ENCODE data around the gene SREBF2.

SREBF2 gene

DNA sequence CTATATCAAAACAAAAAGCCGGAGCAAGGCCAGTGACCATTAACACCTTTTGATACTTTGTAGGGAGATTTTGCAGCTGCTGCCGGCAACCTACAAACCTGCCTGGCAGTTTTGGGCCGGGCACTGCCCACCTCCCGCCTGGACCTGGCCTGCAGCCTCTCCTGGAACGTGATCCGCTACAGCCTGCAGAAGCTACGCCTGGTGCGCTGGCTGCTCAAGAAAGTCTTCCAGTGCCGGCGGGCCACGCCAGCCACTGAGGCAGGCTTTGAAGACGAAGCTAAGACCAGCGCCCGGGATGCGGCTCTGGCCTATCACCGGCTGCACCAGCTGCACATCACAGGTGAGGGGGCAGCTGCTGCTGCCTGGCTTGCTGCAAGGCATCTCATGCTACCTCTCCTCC is 47.7 kb downstream of the SREBF2 start:
- DNase-seq: no peak

DNA sequence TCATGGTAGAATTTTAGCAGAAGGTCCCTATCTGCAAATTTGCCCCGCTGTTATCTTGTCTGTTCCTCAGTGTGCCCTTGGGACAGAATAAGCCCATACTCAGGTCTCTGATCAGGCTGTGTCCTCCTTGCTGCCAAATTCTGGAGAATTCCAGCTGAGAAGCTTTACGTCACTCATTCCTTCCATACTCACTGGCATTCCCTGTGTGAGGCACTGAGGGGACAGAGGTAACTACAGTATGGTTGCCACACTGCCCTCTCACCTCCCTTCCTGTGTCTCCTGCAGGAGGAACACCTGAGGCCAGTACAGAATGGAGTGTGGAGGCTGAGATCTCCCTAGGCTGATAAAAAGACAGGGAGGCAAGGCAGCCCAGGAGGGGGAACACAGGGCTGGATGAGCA is 50.5 kb downstream of the SREBF2 start:
- DNase-seq: no peak

DNA sequence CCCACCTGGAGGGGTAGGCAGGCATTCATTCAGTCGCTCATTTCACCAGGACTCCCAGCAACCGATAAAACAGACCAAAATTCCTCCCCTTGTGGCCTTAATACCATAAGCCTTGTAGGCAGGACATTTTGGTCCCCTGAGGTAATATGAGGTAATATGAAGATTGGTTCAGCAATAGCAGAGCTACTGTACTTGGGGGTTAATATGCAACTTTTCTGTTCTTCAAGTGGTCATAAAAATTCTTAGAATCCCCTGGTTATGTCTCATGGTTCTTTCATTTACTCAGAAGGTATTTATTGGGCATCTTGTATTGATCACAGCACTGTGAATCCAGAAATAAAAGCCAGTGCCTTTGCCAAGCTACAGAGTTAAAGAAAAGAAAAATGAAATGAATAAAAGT is 52.2 kb downstream of the SREBF2 start:
- DNase-seq: no peak

DNA sequence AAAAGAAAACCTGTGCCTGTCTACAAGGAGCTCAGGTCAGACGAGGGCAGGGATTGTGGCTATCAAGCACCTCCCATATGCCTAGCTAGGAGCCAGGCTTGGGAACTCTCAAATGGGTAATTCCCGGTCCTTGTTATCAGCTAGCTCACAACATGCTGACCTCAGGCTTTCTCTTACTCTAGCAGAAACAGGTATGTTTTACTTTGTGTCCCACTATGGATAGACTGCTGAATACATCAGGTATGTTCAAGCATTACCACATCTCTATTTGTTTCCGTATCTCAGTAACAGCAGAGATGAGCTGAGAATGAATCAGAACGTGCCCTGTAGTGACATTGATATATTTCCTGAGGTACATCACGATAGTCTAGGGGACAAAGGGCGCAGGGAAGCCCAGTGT is 52.6 kb downstream of the SREBF2 start:
- no peak for DNase-seq

DNA sequence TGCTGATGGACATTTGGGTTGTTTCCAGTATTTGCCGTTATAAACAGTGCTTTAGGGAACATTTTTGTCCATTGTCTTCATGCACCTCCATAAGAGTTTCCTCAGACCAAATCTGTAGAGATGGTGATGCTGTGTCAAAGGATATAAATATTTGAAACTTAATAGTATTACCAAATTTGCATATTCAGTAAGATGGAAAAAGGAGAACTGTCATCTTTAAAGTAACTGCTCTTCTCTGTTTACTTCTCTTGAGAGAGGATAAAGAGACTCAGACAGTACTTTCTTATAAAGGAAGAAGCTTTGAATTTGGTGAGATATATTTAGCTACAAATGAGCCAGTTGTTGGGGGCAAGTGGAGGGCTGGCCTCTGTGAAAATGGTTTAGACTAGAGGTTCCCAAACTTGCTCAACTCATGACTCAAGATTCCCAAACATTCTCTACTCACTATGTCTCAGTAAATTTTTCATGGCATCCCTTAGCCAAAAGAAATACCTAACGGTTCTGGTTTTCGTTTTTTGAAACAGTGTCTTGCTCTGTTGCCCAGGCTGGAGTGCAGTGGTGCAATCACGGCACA is 55.8 kb downstream of the SREBF2 start:
- no peak for DNase-seq

DNA sequence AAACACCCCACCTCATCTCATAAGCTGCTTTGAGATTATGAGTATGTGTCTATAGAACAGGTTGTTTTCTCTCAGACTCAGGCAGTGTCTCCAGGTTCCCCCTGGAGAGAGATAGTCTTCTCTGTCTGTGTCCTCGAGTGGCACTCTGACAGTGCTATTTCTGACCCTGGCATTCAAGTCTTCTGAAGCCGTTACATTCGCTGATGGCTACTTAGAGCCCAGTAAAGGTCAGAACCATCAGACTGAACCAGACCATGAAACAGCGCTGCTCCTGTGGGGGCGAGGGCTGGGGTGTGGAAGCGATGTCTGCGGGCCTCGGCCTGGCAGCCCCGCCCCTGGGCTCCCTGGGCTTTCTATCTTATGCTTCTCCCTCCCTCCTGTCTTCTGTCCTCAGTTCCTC is 58.5 kb downstream of the SREBF2 start:
- DNase-seq: no peak

DNA sequence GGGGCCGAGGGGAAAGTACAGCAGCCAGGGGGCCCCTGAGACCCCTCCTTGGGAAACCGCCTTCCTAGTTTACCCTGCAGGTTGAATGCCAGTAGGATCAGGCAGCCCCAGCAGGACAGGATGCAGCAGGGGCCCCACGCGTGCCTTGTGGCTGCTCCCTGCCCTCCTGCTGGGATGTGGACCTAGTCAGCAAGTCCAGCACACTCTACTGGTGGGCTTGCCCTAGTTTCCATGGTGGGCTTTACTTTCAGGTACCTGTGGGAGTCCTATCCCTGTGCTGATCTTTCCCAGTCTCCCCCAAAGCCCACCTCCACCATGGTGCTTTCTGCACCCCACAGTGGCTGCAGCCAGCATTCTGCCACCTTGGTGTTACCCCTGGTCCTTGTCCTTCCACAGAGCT is 59.8 kb downstream of the SREBF2 start:
- no peak for DNase-seq

DNA sequence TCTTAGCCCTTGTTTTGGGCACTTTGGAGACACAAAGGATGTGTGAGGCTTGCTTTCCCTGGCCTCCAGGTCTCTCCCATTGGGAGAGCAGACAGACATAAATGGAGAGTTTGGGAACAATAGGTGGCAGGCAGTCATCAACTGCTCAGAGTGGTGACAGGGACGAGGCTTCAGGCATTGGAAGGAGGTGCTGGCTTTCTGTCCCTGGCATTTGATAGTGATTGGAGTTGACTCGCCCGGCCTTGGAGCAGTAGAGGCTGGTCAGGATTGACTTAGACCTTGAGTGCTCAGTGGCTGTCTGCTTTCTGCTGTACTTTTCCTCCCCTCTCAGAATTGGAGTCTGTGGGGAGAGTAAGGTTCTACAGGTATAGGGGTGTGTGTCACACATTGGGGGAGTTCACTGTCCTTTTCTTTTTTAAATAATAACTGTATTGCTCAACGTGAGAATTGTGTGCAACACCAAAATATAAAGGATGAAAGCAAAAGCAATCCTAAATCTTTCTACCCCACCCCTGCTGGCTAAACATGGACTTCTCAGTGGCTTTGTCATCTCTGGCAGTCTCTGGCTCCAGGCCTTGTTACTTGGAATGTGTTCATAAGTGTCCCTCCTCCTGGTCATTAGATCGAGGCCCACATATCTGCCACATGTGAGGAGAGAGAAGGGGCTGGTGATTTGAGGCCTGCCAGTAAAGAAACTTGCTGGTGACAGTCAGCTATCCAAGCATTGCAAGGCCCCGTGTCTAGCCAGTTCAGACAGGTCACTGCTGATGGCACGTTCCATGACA is 60.9 kb downstream of the SREBF2 start:
- no peak for DNase-seq

DNA sequence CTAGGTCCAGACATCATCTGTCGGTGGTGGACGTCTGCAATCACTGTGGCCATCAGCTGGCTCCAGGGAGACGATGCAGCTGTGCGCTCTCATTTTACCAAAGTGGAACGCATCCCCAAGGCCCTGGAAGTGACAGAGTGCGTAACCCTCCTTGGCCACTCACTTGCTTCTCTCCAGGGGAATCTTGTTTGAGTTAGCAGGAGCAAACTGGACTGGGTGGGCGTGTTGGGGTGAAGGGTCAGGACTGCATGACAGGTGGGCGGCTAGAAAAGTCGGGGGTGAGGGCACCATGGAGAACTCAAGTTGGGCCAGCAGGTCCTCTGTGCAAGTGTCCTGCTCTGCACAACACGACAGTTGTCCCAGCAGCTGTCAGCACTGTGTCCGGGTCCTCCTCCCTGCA is 65.7 kb downstream of the SREBF2 start:
- DNase-seq: no peak

DNA sequence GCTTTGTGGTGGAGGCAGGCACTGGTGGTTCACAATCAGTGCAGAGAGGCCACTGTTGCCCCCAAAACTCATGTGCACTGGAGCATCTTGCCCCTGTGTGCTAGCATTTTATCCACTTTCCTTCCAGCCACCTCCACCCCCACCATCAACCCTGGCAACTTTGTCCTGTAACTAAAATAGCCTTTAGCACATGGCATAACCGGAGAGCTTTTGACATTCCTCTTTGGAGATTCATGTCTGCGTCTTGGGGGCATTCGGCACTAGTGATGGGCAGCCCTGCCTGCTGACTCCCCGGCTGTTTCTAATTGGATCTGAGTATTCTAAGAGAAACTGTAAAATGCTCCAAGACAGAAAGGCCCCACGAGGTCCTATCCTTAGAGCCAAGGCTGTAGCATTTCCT is 66.2 kb downstream of the SREBF2 start:
- DNase-seq: no peak

DNA sequence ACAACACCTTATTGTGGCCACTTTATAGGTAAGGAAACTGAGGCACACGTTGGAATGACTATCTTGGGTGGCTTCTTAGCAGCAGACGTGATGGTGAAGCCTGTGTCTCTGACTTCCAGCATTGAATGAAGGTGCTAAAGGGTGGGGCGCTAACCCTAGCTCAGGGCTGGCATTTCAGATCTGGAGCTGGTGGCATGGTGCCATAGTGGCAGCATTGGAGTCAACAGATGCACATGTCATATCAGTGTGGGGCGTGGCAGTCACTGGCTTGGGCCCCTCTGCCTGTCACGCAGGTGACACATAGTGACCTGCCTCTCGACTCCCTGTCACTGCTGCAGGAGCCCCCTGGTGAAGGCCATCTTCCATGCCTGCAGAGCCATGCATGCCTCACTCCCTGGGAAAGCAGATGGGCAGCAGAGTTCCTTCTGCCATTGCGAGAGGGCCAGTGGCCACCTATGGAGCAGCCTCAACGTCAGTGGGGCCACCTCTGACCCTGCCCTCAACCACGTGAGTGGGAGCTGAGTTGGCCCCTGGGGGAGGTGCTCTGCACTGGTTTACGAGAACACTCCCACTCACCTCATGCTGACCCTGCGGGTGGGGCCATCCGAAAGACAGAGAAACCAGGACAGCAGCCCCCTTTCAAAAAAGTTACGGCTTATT is 67.2 kb downstream of the SREBF2 start:
- no peak for DNase-seq

DNA sequence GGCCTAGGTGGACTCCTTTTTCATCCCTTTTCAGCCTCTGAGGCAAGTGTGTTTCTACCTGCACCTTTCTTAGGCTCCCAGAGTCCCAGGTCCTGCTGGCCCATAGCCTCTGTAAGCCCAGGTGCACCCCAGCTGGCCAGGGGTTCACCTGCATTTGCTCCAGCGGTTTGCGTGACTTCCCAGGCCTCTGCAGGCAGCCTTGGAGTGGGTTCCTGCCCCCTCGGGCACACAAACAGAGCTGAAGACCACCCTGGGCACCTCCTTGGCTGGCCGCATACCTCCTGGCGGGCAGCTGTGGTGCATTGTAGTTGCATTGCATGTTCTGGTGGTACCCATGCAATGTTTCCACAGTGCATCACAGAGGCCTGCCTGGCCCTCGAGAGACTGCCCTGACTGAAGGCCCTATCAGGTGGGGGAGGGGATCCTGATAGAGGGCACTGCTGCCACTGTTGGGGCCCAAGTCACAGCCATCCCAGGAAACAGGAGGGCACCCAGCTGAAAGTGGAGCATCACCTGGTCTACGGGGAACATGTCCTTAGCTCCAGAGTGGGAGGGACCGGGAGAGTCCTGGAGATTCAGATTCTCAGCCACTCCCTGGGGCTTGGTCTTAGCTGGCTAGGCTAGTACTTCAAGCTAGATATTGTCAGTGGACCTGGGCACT is 67.9 kb downstream of the SREBF2 start:
- DNase-seq: no peak

DNA sequence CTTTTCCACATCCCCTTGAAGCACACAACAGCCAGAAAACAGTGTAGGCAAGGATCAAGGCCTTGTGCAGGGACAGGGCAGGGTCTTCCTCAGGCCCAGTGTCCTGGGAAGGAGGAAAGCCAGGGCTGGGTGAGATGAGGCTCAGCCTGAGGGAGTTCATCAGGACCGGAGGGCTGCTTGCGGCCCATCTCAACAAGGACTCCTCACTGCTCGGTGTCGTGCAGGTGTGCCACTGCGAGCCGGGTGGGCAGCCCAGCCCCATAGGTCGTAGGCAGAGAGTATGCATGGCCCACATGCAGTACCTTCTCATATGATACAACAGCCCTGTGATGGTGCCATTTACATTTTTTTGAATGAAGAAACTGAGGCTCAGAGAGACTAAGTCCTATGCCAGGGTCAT is 69.1 kb downstream of the SREBF2 start:
- no peak for DNase-seq

DNA sequence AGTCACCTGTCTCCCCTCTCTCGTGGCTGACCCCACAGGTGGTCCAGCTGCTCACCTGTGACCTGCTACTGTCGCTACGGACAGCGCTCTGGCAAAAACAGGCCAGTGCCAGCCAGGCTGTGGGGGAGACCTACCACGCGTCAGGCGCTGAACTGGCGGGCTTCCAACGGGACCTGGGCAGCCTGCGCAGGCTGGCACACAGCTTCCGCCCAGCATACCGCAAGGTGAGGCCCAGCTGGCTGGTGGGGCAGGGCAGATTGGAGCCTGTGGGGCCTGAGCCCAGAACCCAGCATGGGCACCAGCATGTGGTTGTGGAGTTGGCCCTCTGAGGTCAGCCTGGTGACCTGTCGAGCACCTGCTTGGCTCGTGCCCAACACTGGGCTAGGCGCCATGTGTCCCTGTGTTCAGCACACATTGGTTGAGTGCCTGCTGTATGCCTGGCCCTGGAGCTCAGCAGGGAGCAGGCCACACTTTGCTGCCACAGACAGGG is 70.1 kb downstream of the SREBF2 start:
- DNase-seq: no peak

DNA sequence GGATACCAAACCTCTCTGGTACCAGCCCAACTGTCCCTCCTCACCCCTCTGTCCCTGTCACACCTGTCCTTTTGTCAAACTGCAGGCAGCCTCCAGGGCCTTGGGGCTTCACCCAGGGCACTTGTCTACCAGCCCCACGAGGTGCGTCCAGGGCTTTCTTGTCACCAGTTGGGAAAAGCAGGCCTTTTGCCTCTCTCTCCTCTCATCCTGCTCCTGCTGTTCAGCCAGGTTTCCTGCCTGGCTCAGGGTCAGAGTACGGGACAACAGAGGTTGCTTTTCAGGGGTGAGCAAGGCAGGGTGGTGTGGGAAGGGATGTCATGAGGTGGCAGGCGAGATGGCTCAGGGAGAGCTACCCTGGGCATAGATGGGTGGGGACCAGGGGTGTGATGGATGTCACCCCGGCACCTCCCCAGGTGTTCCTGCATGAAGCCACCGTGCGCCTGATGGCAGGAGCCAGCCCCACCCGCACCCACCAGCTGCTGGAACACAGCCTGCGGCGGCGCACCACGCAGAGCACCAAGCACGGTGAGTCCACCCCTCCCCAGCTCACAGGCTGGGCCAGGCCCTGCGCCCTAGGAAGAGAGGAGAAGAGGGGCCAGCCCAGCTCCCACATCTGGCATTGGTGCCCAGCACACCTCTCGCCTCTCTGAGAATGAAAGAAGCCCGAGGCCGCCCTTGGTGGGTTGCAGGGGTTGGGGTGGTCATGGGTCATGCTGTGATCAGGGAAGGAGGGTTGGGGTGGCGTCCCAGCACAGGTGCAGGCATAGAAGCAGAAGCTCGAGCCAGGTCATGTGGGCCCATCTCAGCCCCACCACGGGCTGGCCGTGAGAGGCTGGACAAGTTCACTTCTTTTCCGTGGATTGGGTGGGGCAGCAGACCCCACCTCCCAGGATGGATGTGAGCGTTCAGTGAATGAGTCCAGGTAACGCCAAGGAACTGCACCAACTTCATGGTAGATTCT is 71.8 kb downstream of the SREBF2 start:
- DNase-seq: no peak

DNA sequence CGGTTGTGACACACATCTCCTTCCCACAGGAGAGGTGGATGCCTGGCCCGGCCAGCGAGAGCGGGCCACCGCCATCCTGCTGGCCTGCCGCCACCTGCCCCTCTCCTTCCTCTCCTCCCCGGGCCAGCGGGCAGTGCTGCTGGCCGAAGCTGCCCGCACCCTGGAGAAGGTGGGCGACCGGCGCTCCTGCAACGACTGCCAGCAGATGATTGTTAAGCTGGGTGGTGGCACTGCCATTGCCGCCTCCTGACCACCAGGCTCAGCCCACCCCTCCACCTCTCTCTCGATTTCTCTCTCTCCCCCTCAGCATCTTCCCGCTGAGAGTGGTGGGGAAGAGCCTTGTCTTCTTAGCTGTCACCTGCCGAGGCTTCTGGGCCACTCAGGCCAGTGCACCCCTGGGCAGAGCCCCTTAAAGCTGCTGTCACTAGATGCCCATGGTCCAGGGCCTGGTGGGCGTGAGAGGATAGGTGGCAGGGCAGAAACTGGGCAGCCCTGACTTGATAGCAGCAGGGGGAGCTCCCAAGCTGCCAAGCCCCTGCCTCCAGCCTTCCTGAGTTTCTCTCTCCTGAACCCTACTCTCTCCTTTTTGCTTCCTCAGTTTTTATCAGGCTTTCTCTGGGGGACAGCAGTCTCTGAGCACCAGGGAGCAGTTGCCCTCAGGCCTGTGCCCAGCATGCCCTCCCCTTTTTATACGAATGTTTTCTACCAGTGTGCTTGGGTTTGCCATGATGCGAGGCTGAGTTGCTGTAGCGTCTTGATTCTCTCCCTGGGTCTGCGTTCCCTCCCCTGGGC is 72.7 kb downstream of the SREBF2 start:
- no peak for DNase-seq

DNA sequence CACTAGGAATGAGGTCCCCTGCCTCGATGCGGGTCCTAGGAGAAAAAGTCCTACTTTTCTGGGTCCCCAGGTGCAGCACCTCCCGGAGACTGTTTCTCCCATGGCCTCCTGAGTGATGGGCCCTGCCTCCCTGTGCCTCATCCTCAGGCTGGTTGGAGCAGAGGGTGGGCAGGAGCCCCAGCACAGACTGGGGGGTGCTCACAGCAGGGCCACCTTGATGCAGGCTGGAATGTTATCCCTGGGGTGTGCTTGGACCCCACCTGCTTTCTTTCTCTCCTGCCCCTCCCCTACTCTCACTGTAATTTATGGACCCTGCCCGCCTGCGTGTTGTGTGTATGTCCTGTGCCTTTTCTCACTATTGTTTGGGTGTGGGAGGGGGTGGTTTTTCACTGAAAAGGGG is 73.9 kb downstream of the SREBF2 start:
- DNase-seq: no peak

DNA sequence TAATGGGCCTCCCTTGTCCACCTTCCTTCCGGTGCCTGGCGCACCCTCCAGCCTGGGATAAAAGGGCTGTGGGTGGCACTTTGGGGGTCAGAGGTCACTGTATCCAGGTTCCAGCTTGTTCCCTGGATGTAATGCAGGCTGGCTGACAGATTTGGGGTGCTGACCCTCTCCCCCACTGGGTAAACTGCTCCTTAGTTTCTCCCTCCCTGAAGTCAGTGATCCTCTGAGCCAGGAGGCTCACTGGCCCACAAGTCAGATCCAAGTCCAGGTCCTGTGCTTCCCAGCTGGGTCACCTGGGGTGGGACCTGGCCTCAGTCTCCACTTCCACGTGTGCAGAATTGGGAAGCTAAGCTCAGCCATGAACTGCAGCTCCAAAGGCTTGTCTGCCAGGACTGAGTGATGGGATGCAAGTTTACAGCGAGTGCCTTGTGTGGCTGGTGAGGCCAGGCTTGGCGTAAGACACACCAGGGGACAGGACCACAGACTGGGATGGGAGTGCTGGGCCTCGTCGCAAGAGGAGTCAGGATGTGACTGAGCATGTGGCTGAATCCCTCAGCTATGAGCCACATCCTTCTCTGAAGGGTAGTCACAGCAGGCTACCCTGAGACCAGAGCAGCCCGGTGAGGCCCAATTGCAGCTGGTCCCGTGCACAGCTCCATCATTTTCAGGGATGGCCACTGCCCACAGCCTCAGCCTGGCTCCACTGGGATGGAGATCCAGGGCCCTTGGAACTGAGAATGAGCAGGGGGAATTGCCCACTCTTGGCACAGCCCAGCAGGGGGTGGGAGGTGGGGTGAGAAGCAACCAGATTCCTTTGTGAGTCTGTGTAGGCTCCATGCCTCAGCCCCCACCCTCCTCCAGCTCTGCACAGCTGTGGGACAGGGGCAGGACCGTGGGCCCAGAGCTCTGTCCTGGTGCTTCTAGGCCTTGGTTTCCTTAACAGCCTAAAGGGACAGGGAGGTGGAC is 74.8 kb downstream of the SREBF2 start:
- DNase-seq: no peak

DNA sequence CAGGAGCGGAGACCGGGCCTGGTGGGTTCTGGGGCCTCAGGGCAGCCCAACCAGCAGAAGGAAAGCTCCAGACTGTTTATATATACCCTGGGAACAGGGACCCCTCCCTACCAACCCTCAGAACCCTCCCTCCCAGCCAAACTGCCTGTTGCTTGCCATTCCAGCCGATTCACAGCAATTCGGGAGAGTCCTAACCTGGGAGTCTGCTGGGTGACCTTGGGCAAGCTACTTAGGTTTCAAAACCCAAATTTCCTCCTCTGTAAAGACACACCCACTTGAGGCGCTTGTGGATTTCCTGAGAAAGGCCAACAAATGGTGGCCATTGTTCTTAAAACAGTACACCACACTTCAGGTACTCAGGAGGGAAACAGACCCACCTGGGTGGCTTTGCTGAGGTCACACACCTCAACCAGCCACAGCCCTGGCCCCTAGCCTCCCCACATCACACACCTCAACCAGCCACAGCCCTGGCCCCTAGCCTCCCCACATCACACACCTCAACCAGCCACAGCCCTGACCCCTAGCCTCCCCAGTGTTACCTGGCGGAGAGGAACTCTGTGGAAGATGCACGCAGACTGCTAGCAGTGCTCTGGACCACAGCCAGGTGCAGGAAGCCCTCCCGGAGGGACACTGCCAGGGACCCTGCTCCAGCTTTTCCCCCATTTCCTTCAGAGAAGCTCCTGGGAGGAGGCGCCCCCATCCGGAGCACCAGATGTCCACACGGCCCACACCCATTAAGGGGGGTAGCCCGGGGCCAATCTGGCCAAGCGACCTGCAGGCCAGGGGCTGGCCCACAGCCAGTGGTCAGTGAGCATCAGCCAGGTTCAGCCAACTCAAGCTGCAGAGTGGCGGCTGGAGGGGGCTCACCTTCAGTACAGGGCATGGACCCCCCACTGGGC is 75.8 kb downstream of the SREBF2 start:
- no peak for DNase-seq
